DLD1 (cell line): Measurements from ENCODE around the gene SMR3A.

Experiments used
- in situ Hi-C: cut with HindIII; loops from 2 replicates; pipeline ENCODE4 v1.10.0; 2017; ENCODE audit warnings: low sequenced_read_pairs

SMR3A gene

GRCh38 chr4:70360460-70360859 is at the start of gene SMR3A:
Gene SMR3A, plus strand, starts transcription at chr4:70360760. Its CDS starts 1,356 bp downstream, at chr4:70362116.
- in situ Hi-C loops, result no loop called here

- in situ Hi-C loops, result no loop called here
Measured at GRCh38 chr4:70313736-70314135, 46.8 kb upstream of the SMR3A start.

GRCh38 chr4:70315928-70316327 is 44.6 kb upstream of the SMR3A start:
- in situ Hi-C loops, result no loop called here

GRCh38 chr4:70326052-70326451 is 34.5 kb upstream of the SMR3A start:
- in situ Hi-C loops, result no loop called here

GRCh38 chr4:70334681-70335080 is 25.9 kb upstream of the SMR3A start, which contains the start of gene CABS1:
Gene CABS1, plus strand, starts transcription at chr4:70334981. Its CDS starts 59 bp downstream, at chr4:70335040.
- in situ Hi-C loops, result no loop called here

- in situ Hi-C loops, result no loop called here
Measured at GRCh38 chr4:70336043-70336442, 24.5 kb upstream of the SMR3A start.

GRCh38 chr4:70337886-70338420 is 22.6 kb upstream of the SMR3A start:
- in situ Hi-C loops, result no loop called here

- in situ Hi-C loops, result no loop called here
Measured at GRCh38 chr4:70356185-70356584, 4.4 kb upstream of the SMR3A start.

- in situ Hi-C loops, result no loop called here
Measured at GRCh38 chr4:70359115-70359661, 1.4 kb upstream of the SMR3A start.

- in situ Hi-C loops, result no loop called here
Measured at GRCh38 chr4:70364002-70364401, 3.4 kb downstream of the SMR3A start.

- in situ Hi-C loops, result no loop called here
Measured at GRCh38 chr4:70365479-70365878, 4.9 kb downstream of the SMR3A start.

- in situ Hi-C loops, result no loop called here
Measured at GRCh38 chr4:70367813-70368212, 7.3 kb downstream of the SMR3A start.

- in situ Hi-C loops, result no loop called here
Measured at GRCh38 chr4:70371987-70372386, 11.4 kb downstream of the SMR3A start.

- in situ Hi-C loops, result no loop called here
Measured at GRCh38 chr4:70372760-70373159, 12.2 kb downstream of the SMR3A start.

GRCh38 chr4:70380578-70380977 is 20.0 kb downstream of the SMR3A start:
- in situ Hi-C loops, result no loop called here

GRCh38 chr4:70382691-70383181 is 22.2 kb downstream of the SMR3A start, which contains the start of gene SMR3B:
Gene SMR3B, plus strand, starts transcription at chr4:70383131. Its CDS starts 1,380 bp downstream, at chr4:70384511.
- in situ Hi-C loops, result no loop called here

GRCh38 chr4:70392057-70392776 is 31.7 kb downstream of the SMR3A start:
- in situ Hi-C loops, result no loop called here

GRCh38 chr4:70397580-70397979 is 37.0 kb downstream of the SMR3A start, which contains the start of gene OPRPN:
Gene OPRPN, plus strand, starts transcription at chr4:70397940. Its CDS starts 1,346 bp downstream, at chr4:70399286.
- in situ Hi-C loops, result no loop called here

GRCh38 chr4:70399319-70399718 is 38.8 kb downstream of the SMR3A start:
- in situ Hi-C loops, result no loop called here

GRCh38 chr4:70402762-70403161 is 42.2 kb downstream of the SMR3A start:
- in situ Hi-C loops, result no loop called here

GRCh38 chr4:70405765-70406164 is 45.2 kb downstream of the SMR3A start:
- in situ Hi-C loops, result no loop called here
